Fibroblast of the aortic adventitia (primary cell): ENCODE results near the gene TRANK1. TPM values are rescaled to one million over a fixed set of nuclear protein-coding genes. Genes with fewer than 3 reads are reported as not detected.

ENCODE experiments used
- DNase-seq: peaks from one replicate; pipeline ENCODE4 v3.0.0-alpha.2; 2010; ENCODE audit warnings: low read depth
- H3K4me3 ChIP-seq: 2 replicates; pipeline ENCODE4 v1.5.1; 2011; ENCODE audit warnings: low read depth, mild to moderate bottlenecking, control low read depth, low read length, moderate library complexity
- CTCF ChIP-seq: IDR thresholded peaks from 2 replicates; pipeline ENCODE4 v1.5.1; 2011; ENCODE audit warnings: mild to moderate bottlenecking, low read length, control low read depth, inconsistent platforms; ENCODE audit not compliant: insufficient read depth
- total RNA-seq: library from RNA; depleted of rRNA; stranded (reverse); fragments of >200 nt; gene quantifications from 2 replicates; pipeline ENCODE4 v1.2.3, GENCODE V29; 2012; ENCODE audit warnings: low replicate concordance

The TRANK1 gene
- total RNA-seq, 1 donor: 32.9 TPM

- DNase-seq: no peak
- no peak for TF ChIP-seq CTCF
- no peak overlapping the region for H3K4me3 ChIP-seq
These were observed 98.4 kb downstream of the TRANK1 start for GRCh38 chr3:36846406-36846805.

GRCh38 chr3:36843065-36844051 is 101.5 kb downstream of the TRANK1 start:
- TF ChIP-seq CTCF: peak; percentile 56
- peak; percentile 33 for DNase-seq
- no peak overlapping the region for H3K4me3 ChIP-seq

GRCh38 chr3:36842275-36842674 is 102.6 kb downstream of the TRANK1 start:
- H3K4me3 ChIP-seq: no peak overlapping the region
- no peak for TF ChIP-seq CTCF
- no peak for DNase-seq

GRCh38 chr3:36840453-36840921 is 104.4 kb downstream of the TRANK1 start:
- no peak for TF ChIP-seq CTCF
- peak; percentile 39 for DNase-seq
- H3K4me3 ChIP-seq: no peak overlapping the region

GRCh38 chr3:36837089-36837488 is 107.8 kb downstream of the TRANK1 start:
- no peak for DNase-seq
- no peak overlapping the region for H3K4me3 ChIP-seq
- TF ChIP-seq CTCF: no peak

GRCh38 chr3:36833160-36833814 is 111.6 kb downstream of the TRANK1 start:
- TF ChIP-seq CTCF: no peak
- no peak for DNase-seq
- no peak overlapping the region for H3K4me3 ChIP-seq
